ENCODE results near the gene DNER. TPM values are rescaled to one million over a fixed set of nuclear protein-coding genes. Genes with fewer than 3 reads are reported as not detected.

DNER gene
- total and polyA plus RNA-seq, 2 of the 4 experiments (the other 2 are of a cell fraction) = under 0.01 to 0.14 TPM

DNA sequence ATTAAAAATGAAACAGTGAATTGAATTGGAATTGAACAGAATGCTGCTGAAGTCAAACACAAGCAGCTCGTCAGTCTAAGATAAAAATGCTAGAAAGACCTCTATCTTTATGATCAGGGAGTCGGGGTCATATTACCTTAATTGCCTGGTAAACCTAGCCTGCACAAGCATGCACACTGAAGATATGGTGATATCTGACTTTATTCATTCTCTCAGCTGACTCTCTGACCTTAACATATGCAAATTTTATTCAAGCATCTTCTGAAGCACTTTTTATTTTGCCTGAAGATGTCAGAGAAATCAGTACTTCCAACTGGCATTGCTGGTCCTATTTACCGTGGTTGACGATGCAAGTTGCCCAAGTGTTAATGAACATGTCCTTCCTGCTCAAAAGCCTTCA, 56.4 kb downstream of the DNER start:
- POLR2A ChIA-PET (ENCODE audit: unreplicated experiment) = no interaction called here
- Histone ChIP-seq H2AK9ac (replicated peaks; ENCODE audit: low read depth, low read length, poor library complexity) (no peak overlapping the region), H3K4me1 (ENCODE audit: control insufficient read depth, insufficient read depth, low read length) (no peaks in the 10 kb centered on the region), H2AFZ (replicated peaks; ENCODE audit: low read length, poor library complexity) (no peak overlapping the region), H3K79me1 (ENCODE audit: low read depth in 1 of 2, low read length in 2 of 2) (no peaks in the 10 kb centered on the region), H3K4ac (ENCODE audit: low read depth, low read length) (no peak overlapping the region), H2BK5ac (ENCODE audit: low read depth, low read length, poor library complexity, severe bottlenecking) (no peak overlapping the region), H3K27ac (ENCODE audit: insufficient read depth, low read length) (no peak overlapping the region), H4K8ac (ENCODE audit: low read depth in 2 of 2, low read length in 2 of 2) (no peak overlapping the region), H2AK5ac (ENCODE audit: low read depth, low read length) (no peak overlapping the region), H3K14ac (replicated peaks; ENCODE audit: low read depth, low read length) (no peak overlapping the region), H2BK20ac (ENCODE audit: low read depth, low read length) (no peak overlapping the region), H3K36me3 (ENCODE audit: control insufficient read depth, insufficient read depth, low read length) (no peaks in the 10 kb centered on the region), H2BK120ac (ENCODE audit: low read depth, low read length) (no peak overlapping the region), H3K9me1 (ENCODE audit: insufficient read depth, low read length) (no peaks in the 10 kb centered on the region), H4K20me1 (ENCODE audit: insufficient read depth, low read length) (no peaks in the 10 kb centered on the region), H4K5ac (ENCODE audit: low read depth, low read length) (no peak overlapping the region), H3K4me3 (ENCODE audit: insufficient read depth, low read depth, low read length) (no peak overlapping the region), H3K27me3 (ENCODE audit: control insufficient read depth, insufficient read depth, low read length) (no peaks in the 10 kb centered on the region), H2BK15ac (ENCODE audit: low read depth, low read length) (no peak overlapping the region), H3K56ac (ENCODE audit: extremely low read depth, insufficient read depth, low read length) (no peak overlapping the region), H3K4me2 (ENCODE audit: low read depth, low read length) (no peak overlapping the region), H4K91ac (ENCODE audit: insufficient read depth, low read depth, low read length) (no peak overlapping the region), H3K9ac (ENCODE audit: low read depth, low read length) (no peak overlapping the region), H3K18ac (ENCODE audit: low read depth, low read length) (no peak overlapping the region), H3K9me3 (ENCODE audit: control insufficient read depth, insufficient read depth, low read length) (peaks cover 5% of the 10 kb centered on the region; the same call in 1 of the 2 replicates), H3K23ac (ENCODE audit: low read depth, low read length) (no peak overlapping the region)
- intact Hi-C loops (cut with micrococcal nuclease) (no loop called here), dilution Hi-C loops (cut with HindIII; ENCODE audit: low sequenced_read_pairs, unreplicated experiment) (no loop called here), in situ Hi-C loops (cut with MboI; ENCODE audit: low sequenced_read_pairs) (no loop called here)
- BruUV-seq (replicated peaks) = no TSS peak
- CTCF ChIA-PET = no interaction called here
- DNase-seq (no peak), ATAC-seq (ENCODE audit: low read depth) (no peak)
- 50% methylated on average over 2 of the region's 4 CpGs; no CpG with 5 or more reads in 1 of the 2 experiments for WGBS, 2 experiments (ENCODE audit: extremely low coverage in 2 of 2, insufficient read length in 1 of 2)
- no peak for TF ChIP-seq BHLHE40 (IDR thresholded peaks at IDR 0.05; ENCODE audit: low read depth, low read length)
- TF ChIP-seq FOS (IDR thresholded peaks at IDR 0.05; ENCODE audit: low read depth, low read length) = no peak
- TF ChIP-seq RFX5 (IDR thresholded peaks at IDR 0.05; ENCODE audit: low read depth, low read length) = no peak
- TF ChIP-seq MXI1 (IDR thresholded peaks at IDR 0.05; ENCODE audit: borderline replicate concordance, low read depth, low read length) = no peak
- TF ChIP-seq MAFK (IDR thresholded peaks at IDR 0.05; ENCODE audit: low read depth, low read length) = no peak
- TF ChIP-seq NFE2L2 (IDR thresholded peaks at IDR 0.05; ENCODE audit: low read depth, low read length) = no peak
- TF ChIP-seq, protein P1, sequence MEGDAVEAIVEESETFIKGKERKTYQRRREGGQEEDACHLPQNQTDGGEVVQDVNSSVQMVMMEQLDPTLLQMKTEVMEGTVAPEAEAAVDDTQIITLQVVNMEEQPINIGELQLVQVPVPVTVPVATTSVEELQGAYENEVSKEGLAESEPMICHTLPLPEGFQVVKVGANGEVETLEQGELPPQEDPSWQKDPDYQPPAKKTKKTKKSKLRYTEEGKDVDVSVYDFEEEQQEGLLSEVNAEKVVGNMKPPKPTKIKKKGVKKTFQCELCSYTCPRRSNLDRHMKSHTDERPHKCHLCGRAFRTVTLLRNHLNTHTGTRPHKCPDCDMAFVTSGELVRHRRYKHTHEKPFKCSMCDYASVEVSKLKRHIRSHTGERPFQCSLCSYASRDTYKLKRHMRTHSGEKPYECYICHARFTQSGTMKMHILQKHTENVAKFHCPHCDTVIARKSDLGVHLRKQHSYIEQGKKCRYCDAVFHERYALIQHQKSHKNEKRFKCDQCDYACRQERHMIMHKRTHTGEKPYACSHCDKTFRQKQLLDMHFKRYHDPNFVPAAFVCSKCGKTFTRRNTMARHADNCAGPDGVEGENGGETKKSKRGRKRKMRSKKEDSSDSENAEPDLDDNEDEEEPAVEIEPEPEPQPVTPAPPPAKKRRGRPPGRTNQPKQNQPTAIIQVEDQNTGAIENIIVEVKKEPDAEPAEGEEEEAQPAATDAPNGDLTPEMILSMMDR (conservative IDR thresholded peaks at IDR 0.05; ENCODE audit: low read depth, low read length) = no peak

Measured in IMR-90 (cell line).